SU-DHL-6 (cell line): Measurements from ENCODE around the gene KRT81.
"Not testable (repeated sequence)": the region's sequence is repeated elsewhere in the genome, so short reads cannot be mapped to it uniquely, and the experiment has no call there.

Experiments
- H2AFZ ChIP-seq: fragments of 200-600 bp; sonication (generic); 2 replicates; pipeline ENCODE4 v1.6.1; 2014; ENCODE audit warnings: low read depth, mild to moderate bottlenecking, moderate library complexity, mixed read lengths, antibody characterized with exemption, low read length; ENCODE audit not compliant: severe bottlenecking
- H3F3A ChIP-seq: fragments of 200-600 bp; shearing (Covaris generic); 2 replicates; pipeline ENCODE4 v1.6.0; 2016; ENCODE audit warnings: antibody characterized with exemption, mild to moderate bottlenecking; ENCODE audit not compliant: insufficient read depth
- H3K27ac ChIP-seq: fragments of 200-600 bp; sonication (generic); 2 replicates; pipeline ENCODE4 v1.5.1; 2016; ENCODE audit warnings: low read depth, mild to moderate bottlenecking, low read length, moderate library complexity, mixed read lengths
- H3K27me3 ChIP-seq: fragments of 200-600 bp; sonication (generic), shearing (Covaris generic); 2 replicates; pipeline ENCODE4 v1.6.0; 2014; ENCODE audit warnings: mild to moderate bottlenecking, low read length
- H3K36me3 ChIP-seq: fragments of 200-600 bp; sonication (generic); 2 replicates; pipeline ENCODE4 v1.6.1; 2014; ENCODE audit warnings: mild to moderate bottlenecking, low read length, mixed read lengths
- H3K4me2 ChIP-seq: fragments of 300-600, 200-600 bp; shearing (Covaris generic), sonication (generic); 2 replicates; pipeline ENCODE4 v1.6.0; 2014; ENCODE audit warnings: low read length, low read depth, mild to moderate bottlenecking; ENCODE audit not compliant: poor library complexity, severe bottlenecking
- H3K4me3 ChIP-seq: fragments of 200-600 bp; sonication (generic); 2 replicates; pipeline ENCODE4 v1.5.1; 2014; ENCODE audit warnings: antibody characterized with exemption, low read length, mild to moderate bottlenecking, mixed read lengths; ENCODE audit not compliant: insufficient read depth, poor library complexity, severe bottlenecking
- H3K79me2 ChIP-seq: fragments of 200-600 bp; sonication (generic); 2 replicates; pipeline ENCODE4 v1.6.1; 2014; ENCODE audit warnings: mild to moderate bottlenecking, low read length, moderate library complexity; ENCODE audit not compliant: insufficient read depth
- H3K9ac ChIP-seq: fragments of 200-600 bp; sonication (generic); 2 replicates; pipeline ENCODE4 v1.7.0; 2014; ENCODE audit warnings: mild to moderate bottlenecking, low read length
- H3K9me2 ChIP-seq: fragments of 200-600 bp; sonication (generic); replicated peaks from 2 replicates; pipeline ENCODE4 v1.6.1; 2014; ENCODE audit warnings: low read length; ENCODE audit not compliant: insufficient read depth
- H3K9me3 ChIP-seq: fragments of 200-600 bp; sonication (generic); 2 replicates; pipeline ENCODE4 v1.6.1; 2014; ENCODE audit warnings: low read length, mixed read lengths; ENCODE audit not compliant: insufficient read depth
- H4K20me1 ChIP-seq: fragments of 200-600 bp; sonication (generic); 2 replicates; pipeline ENCODE4 v1.6.1; 2014; ENCODE audit warnings: low read depth, mild to moderate bottlenecking, antibody characterized with exemption, low read length, moderate library complexity, mixed read lengths
- EZH2phosphoT487 ChIP-seq: fragments of 200-600 bp; sonication (generic), shearing (Covaris generic); conservative IDR thresholded peaks from 2 replicates; pipeline ENCODE4 v1.6.1; 2018; ENCODE audit warnings: mild to moderate bottlenecking, antibody characterized with exemption, low read length, moderate library complexity, mixed read lengths
- TF ChIP-seq, protein P1 (sequence below): fragments of 200-600 bp; sonication (generic); IDR thresholded peaks from one replicate; pipeline ENCODE4 v1.5.1; 2017; ENCODE audit warnings: antibody characterized with exemption, mild to moderate bottlenecking, low read length, moderate library complexity; ENCODE audit not compliant: insufficient read depth, poor library complexity, severe bottlenecking

The KRT81 gene

GRCh38 chr12:52295663-52296062 lies 4.3 kb upstream of the KRT81 start:
- H3K4me2 ChIP-seq: no peak overlapping the region
- H2AFZ ChIP-seq: no peak overlapping the region
- H3K27ac ChIP-seq: no peak overlapping the region
- no peaks in the 10 kb centered on the region for H3K9me3 ChIP-seq
- no peaks in the 10 kb centered on the region for H4K20me1 ChIP-seq
- TF ChIP-seq EZH2phosphoT487: no peak
- TF ChIP-seq, protein P1, sequence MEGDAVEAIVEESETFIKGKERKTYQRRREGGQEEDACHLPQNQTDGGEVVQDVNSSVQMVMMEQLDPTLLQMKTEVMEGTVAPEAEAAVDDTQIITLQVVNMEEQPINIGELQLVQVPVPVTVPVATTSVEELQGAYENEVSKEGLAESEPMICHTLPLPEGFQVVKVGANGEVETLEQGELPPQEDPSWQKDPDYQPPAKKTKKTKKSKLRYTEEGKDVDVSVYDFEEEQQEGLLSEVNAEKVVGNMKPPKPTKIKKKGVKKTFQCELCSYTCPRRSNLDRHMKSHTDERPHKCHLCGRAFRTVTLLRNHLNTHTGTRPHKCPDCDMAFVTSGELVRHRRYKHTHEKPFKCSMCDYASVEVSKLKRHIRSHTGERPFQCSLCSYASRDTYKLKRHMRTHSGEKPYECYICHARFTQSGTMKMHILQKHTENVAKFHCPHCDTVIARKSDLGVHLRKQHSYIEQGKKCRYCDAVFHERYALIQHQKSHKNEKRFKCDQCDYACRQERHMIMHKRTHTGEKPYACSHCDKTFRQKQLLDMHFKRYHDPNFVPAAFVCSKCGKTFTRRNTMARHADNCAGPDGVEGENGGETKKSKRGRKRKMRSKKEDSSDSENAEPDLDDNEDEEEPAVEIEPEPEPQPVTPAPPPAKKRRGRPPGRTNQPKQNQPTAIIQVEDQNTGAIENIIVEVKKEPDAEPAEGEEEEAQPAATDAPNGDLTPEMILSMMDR: no peak
- H3F3A ChIP-seq: no peaks in the 10 kb centered on the region
- H3K27me3 ChIP-seq: no peaks in the 10 kb centered on the region; the same call in 1 of the 2 replicates
- no peaks in the 10 kb centered on the region for H3K36me3 ChIP-seq
- no peak overlapping the region for H3K4me3 ChIP-seq
- H3K9me2 ChIP-seq: no peaks in the 10 kb centered on the region
- no peaks in the 10 kb centered on the region for H3K79me2 ChIP-seq
- no peak overlapping the region for H3K9ac ChIP-seq

- H3K9me3 ChIP-seq: no peaks in the 10 kb centered on the region
- H3K9me2 ChIP-seq: no peaks in the 10 kb centered on the region
- TF ChIP-seq, protein P1: no peak
- no peak for TF ChIP-seq EZH2phosphoT487
- no peaks in the 10 kb centered on the region for H3F3A ChIP-seq
- no peaks in the 10 kb centered on the region for H3K36me3 ChIP-seq
- no peak overlapping the region for H3K4me2 ChIP-seq
- H3K9ac ChIP-seq: no peak overlapping the region
- no peak overlapping the region for H3K27ac ChIP-seq
- no peaks in the 10 kb centered on the region for H4K20me1 ChIP-seq
- H3K4me3 ChIP-seq: no peak overlapping the region
- no peaks in the 10 kb centered on the region for H3K27me3 ChIP-seq
- H3K79me2 ChIP-seq: no peaks in the 10 kb centered on the region
- H2AFZ ChIP-seq: no peak overlapping the region
Observed at GRCh38 chr12:52294803-52295202, 3.5 kb upstream of the KRT81 start.

GRCh38 chr12:52293926-52294325 lies 2.6 kb upstream of the KRT81 start:
- Histone ChIP-seq H3K4me2 (no peak overlapping the region), H3K27ac (no peak overlapping the region), H4K20me1 (no peaks in the 10 kb centered on the region), H3K9me2 (no peaks in the 10 kb centered on the region), H3K79me2 (no peaks in the 10 kb centered on the region), H2AFZ (no peak overlapping the region), H3K9me3 (no peaks in the 10 kb centered on the region), H3K4me3 (no peak overlapping the region), H3K36me3 (no peaks in the 10 kb centered on the region), H3F3A (no peaks in the 10 kb centered on the region), H3K9ac (no peak overlapping the region), H3K27me3 (no peaks in the 10 kb centered on the region)
- TF ChIP-seq, protein P1: no peak
- TF ChIP-seq EZH2phosphoT487: no peak

GRCh38 chr12:52290483-52291134 lies 725 bp downstream of the KRT81 start:
- not testable (repeated sequence) for H3K9ac ChIP-seq, H4K20me1 ChIP-seq, H3K9me2 ChIP-seq, H2AFZ ChIP-seq, H3K36me3 ChIP-seq, H3F3A ChIP-seq, H3K27me3 ChIP-seq, H3K9me3 ChIP-seq, H3K4me2 ChIP-seq, H3K27ac ChIP-seq, H3K79me2 ChIP-seq, H3K4me3 ChIP-seq

- H3K27me3 ChIP-seq, H3F3A ChIP-seq, H3K9me2 ChIP-seq, H3K36me3 ChIP-seq, H3K9ac ChIP-seq, H3K4me2 ChIP-seq, H2AFZ ChIP-seq, H3K4me3 ChIP-seq, H4K20me1 ChIP-seq, H3K79me2 ChIP-seq, H3K27ac ChIP-seq, H3K9me3 ChIP-seq: not testable (repeated sequence)
Observed at GRCh38 chr12:52287816-52288805, 3.2 kb downstream of the KRT81 start.
